NOMO-1 treated with dmso at 0.1 percent for 144 hours (cell line): ENCODE measurements around the gene EYA2.

Experiments used
- DNase-seq: peaks from one replicate; lab custom pipeline; 2025; ENCODE audit not compliant: unreplicated experiment; lab: John Stamatoyannopoulos, UW

Gene EYA2

GRCh38 chr20:46998477-46999240 is 104.0 kb downstream of the EYA2 start:
- no peak for DNase-seq

DNA sequence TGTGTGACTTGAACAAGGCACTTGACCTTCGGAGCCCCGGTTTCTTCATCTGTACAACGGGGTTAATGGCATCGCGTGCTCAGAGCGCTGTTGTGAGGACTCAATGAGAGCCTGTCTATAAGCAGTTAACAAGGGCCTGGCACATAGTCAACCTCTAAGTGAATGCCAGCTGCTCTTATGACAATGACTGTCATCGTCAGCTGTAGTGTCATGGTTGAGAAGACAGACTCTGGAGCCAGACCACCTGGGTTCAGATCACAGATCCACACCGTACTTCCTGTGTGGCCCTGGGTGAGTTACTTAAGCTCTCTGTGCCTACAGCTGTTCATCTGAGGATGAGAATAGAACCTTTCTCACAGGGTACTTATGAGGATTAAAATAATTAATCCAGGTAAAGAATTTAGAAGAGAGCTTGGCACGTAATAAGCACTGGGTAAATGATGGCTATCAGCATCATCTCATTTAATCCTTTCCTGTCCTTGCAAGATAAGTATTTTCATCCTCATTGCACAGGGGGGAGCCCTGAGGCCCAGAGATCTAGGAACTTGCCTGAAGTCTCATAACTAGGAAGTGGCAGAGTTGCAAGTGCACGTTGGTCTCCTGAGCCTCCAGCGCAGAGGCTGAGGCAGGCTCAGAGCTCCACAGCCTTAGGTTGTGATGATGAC is 105.3 kb downstream of the EYA2 start:
- no peak for DNase-seq

- no peak for DNase-seq
Observed at GRCh38 chr20:47003223-47003622, 108.6 kb downstream of the EYA2 start.

DNA sequence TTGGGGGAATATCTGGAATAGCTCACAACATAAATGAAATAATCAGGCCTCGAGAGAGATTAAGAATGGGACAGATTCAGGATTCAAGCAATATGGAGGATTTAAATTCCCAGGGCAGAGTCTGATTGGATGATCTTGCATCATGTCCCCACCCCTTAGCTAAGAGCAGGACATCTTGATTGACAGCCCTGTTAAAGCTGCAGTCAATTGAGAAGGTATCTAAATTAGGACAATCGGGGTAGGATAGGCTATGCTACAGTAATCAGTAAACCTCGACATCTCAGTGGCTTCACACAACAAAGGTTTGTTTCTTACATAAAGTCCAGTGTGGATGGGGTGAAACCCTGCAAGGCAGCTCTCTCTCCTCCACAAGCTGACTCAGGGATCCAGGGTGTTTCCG is 109.5 kb downstream of the EYA2 start:
- DNase-seq = no peak

- DNase-seq = no peak
Observed at GRCh38 chr20:47007826-47008655, 113.4 kb downstream of the EYA2 start.

- no peak for DNase-seq
Observed at GRCh38 chr20:47008842-47009518, 114.3 kb downstream of the EYA2 start.

DNA sequence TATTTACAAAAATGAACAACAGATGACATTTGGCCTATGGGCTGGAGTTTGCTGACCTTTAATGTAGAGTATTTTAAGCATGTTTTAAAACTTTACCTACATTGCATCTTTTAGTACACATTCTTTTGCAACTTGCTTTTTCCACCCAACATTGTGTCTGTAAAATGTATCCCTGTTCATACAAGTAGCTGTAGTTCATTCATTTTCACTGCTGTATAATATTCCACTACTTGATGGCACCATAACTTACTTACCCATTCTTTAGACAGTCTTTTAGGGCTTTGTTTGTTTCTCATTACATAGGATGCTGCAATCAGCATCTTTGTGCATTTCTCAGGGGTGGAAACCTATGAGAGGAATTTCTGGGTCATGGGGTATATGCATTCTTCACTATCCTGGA is 115.1 kb downstream of the EYA2 start:
- DNase-seq = no peak

DNA sequence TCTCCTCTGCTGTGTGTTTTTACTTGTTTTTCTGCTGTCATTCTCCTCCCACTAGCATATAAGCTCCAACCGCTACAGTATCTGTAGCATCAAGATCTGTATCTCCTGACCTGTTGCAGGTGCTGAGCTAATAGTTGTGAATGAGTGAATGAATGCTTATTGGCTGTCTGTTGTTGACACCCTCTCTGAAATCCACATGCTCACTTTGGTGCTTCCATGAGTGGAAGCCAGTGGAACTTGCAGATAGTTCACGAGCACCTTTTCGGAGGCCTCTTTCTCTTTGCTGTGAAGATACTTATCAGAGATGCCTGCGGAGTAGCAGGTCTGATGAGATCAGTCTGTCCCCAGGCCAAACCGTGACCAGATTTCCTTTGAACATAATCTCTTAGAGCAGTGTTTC is 117.3 kb downstream of the EYA2 start:
- no peak for DNase-seq

DNA sequence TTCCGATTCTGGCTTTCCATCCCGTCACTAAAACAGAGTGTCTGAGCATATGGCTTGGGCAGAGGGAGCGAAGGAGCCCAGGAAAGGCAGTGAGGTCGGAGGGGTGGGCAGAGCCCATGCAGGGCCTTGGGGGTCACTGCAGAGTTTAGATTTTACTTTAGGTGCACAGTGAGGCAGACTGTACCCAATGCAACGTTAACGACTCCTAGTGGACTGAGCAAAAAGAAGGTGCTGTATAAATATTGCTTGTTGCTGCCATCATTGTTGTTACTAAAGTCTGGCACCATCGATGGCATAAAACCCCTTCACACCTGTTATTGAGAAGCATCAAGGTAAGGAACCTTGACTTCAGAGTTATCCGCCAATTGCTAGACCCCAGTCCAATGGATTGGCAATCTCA is 119.0 kb downstream of the EYA2 start:
- DNase-seq = no peak

DNA sequence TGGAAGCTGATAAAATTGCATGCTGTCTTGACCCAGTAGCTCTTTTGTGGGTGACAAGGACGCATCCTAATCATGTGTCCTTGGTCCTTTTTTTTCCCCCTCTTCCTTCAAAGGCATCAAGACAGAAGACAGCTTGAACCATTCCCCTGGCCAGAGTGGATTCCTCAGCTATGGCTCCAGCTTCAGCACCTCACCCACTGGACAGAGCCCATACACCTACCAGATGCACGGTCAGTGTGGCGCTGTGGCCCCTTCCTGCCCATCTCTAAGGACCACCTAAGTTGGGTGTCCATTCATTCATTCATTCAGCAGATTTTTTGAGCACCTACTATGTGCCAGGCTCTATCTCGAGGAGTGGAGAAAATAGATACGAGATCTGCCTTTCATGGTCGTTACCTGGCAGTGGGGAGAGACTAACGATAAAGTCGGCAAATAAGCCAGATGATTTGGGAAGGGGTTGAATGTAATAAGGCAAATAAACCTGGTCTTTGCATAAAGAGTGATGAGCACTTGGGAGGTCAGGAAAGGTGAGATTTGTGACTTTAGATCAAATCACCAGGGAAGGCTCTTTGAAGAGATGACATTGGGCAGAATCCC is 121.5 kb downstream of the EYA2 start:
- DNase-seq = no peak

GRCh38 chr20:47018381-47018780 is 123.7 kb downstream of the EYA2 start:
- DNase-seq = no peak

DNA sequence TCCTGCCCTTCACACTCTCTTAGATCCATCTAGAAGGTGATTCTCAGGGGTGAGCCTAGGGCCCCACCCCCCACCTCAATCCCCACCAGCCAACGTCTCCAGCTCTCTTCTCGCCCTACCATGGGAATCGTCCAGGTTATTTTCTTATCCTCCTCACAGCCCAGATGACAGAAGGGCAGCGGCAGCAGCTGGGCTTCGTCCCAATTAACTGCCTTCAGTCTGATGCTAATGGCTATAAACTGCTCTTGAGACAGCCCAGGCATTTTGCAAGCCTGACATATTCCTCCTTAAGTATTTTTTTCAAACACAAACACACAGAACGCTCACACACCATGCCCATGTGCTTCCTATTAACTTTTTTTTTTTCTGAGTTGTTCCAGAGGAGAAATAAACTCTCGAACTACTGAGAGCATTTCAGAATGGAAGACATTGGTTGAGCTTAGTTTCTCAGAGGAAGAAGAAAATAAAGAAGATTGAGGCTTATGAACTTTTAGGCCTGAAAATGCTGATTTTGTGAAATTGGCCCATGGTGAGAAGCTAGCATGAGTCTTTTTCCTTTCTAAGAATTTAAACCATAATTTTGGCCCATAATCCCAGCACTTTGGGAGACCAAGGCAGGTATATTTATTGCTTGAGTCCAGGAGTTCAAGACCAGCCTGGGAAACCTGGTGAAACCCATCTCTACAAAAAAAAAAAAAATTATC is 124.6 kb downstream of the EYA2 start:
- no peak for DNase-seq

DNA sequence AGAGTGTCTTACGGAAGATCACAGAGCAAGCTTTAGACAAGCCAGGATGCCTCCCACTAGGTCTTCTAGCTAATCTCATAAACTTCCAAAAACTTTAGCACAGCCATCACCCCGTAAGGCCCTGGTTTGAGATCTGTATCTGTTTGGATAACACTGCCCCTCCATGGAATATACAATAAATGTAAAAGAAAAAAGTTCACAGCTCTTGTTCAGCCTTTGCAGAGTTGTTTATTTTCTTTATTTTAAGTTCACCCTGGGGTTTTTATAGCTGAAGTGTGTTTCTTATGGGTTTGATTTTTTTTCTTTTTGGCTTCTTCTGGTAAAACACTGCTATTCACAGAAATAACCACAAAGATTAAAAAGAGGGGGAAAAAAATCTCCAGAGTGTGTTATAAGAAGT is 125.6 kb downstream of the EYA2 start:
- no peak for DNase-seq

DNA sequence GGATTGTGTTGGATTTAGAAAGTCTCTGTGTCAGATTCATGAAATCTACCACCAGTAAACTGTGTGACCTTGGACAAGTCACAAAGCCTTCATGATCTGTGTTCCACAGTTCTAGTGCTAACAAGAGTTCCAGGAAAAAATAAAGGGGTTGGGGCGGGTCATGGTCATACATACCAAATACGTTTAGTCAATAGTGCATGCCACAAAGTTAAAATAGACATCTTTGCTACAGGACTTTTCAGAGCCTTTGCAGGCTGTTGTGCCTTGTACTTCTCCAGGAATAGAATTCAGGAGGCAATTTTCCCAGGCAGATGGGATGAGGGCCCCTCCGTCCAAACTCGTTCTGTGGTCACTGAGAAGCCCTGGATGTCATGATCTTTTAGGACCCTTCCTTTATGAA is 127.2 kb downstream of the EYA2 start:
- no peak for DNase-seq

GRCh38 chr20:47024461-47024937 is 129.9 kb downstream of the EYA2 start:
- no peak for DNase-seq

DNA sequence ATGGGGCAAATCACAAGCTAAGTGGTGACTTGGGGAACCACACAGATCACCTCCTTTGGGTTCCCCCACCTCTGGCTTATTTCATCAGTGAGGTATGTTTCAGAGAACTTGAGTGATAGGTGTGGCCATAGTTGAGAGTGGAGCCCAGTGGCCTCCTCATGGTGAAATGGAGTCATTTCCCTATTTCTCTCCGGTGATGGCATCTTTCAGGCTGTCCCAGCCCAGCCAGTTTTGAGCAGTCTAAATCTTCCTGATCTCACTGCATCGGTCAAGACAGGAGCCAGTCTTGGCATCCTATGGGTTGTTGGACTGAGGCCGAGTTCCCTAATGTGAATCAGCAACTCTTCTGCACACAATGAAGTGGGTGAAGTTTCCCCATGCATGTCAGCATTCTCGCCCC is 132.4 kb downstream of the EYA2 start:
- DNase-seq = no peak

GRCh38 chr20:47027456-47027855 is 132.8 kb downstream of the EYA2 start:
- no peak for DNase-seq

- no peak for DNase-seq
Observed at GRCh38 chr20:47028487-47028886, 133.8 kb downstream of the EYA2 start.

DNA sequence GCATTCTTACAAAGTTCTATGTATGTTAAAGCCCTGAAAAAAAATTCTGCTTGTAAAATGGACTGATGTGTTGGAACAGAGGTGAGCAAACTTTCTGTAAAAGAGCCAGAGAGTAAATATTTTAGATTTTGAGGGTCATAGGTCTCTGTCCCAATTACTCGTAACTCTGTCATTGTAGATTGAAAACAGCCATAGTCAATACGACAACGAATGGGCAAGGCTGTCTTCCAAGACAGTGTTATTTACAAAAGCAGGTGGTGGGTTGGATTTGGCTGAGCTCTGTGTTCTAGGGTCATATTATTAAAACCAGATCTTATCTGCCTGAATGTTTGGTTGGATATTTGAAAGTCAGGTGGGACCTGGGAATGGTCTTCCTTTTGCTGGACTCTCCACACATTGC is 135.2 kb downstream of the EYA2 start:
- DNase-seq = no peak

DNA sequence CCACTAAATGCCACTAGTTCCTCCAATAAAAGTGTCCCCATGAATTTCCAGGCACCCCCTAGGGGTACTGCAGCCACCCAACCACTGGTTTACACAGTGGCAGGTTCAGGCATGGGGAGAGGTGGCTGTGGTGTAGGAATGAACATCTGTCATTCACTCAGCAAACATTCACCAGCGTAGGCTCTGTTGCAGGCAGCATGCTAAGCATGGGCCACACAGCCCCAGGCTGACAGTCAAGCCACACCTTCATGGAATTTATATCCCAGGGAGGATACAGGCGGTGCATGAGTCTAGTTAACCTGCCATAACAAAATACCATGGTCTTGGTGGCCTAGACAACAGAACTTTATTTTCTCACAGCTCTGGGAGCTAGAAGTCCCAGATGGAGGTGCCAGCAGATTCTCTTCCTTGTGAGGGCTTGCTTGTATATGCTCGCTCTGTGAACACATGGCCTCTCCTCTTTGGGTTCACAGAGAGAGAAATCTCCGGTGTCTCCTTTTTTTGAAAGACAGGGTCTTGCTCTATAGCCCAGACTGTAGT is 135.7 kb downstream of the EYA2 start:
- no peak for DNase-seq
